Measurements from ENCODE around the gene ST3GAL3.

ST3GAL3 gene

DNA sequence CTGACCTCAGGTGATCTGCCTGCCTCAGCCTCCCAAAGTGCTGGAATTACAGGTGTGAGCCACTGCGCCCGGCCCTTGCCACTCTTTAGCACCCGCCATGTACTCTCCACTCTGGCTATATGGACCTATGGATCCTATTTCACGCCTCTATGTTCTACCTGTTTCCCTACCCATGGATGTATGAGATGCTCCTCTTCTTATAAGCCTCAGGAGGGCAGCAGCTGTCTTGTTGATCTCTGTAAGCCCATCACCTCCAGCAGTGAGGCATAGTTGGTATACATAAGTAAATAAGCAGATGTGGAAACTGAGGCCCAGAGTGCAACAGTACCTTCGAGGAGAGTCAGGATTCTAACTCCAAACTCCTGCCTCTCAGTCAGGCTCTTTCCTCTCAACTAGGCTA, 201.5 kb downstream of the ST3GAL3 start:
- Histone ChIP-seq H3K4me3 (ENCODE audit: low read length) (no peak overlapping the region), H3K4me1 (ENCODE audit: control insufficient read depth, insufficient read depth, low read length) (peaks cover 13% of the 10 kb centered on the region), H3K36me3 (ENCODE audit: control insufficient read depth, insufficient read depth, low read length, severe bottlenecking) (no peaks in the 10 kb centered on the region), H3K9ac (ENCODE audit: low read length) (no peak overlapping the region), H3K27me3 (replicated peaks; ENCODE audit: control insufficient read depth, insufficient read depth, low read length) (peaks cover 4% of the 10 kb centered on the region), H3K9me3 (ENCODE audit: control insufficient read depth, low read length) (no peaks in the 10 kb centered on the region)
- no peak for DNase-seq (ENCODE audit: low read depth)

GRCh38 chr1:43910343-43910742, 203.0 kb downstream of the ST3GAL3 start:
- Histone ChIP-seq H3K4me3 (ENCODE audit: low read length) (no peak overlapping the region), H3K36me3 (ENCODE audit: control insufficient read depth, insufficient read depth, low read length, severe bottlenecking) (no peaks in the 10 kb centered on the region)

DNA sequence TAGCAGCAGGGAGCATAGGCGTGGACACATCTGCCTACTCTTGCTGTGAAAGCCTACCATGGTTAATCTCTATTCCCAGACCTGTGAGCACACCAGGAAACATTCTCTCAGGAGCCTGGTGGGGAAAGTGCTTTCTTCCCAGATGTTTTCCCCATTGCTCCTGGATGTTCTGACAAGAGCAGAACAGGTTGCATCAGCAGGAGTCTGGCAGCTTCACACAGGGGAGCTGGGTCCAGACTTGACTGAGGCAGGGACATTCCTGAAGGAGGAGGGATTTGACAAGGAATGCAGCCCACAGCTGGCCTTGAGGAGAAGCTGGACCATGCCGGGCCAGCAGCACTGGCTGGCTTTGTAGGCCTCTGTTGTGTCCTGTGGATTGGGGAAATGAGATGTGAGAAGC, 205.3 kb downstream of the ST3GAL3 start:
- Histone ChIP-seq H3K9ac (ENCODE audit: low read length) (peak overlapping the region; percentile 14), H3K4me3 (ENCODE audit: low read length) (no peak overlapping the region), H3K9me3 (ENCODE audit: control insufficient read depth, low read length) (no peaks in the 10 kb centered on the region), H3K4me1 (ENCODE audit: control insufficient read depth, insufficient read depth, low read length) (peaks cover 20% of the 10 kb centered on the region), H3K36me3 (ENCODE audit: control insufficient read depth, insufficient read depth, low read length, severe bottlenecking) (no peaks in the 10 kb centered on the region), H3K27me3 (replicated peaks; ENCODE audit: control insufficient read depth, insufficient read depth, low read length) (no peaks in the 10 kb centered on the region)
- peak; percentile 86 for DNase-seq (ENCODE audit: low read depth)

More at GRCh38 chr1:43910343-43910742, 203.0 kb downstream of the ST3GAL3 start:
- DNase-seq (ENCODE audit: low read depth) = no peak
- H3K4me1 ChIP-seq (ENCODE audit: control insufficient read depth, insufficient read depth, low read length) = peaks cover 20% of the 10 kb centered on the region
- H3K9me3 ChIP-seq (ENCODE audit: control insufficient read depth, low read length) = no peaks in the 10 kb centered on the region
- no peaks in the 10 kb centered on the region for H3K27me3 ChIP-seq (replicated peaks; ENCODE audit: control insufficient read depth, insufficient read depth, low read length)
- no peak overlapping the region for H3K9ac ChIP-seq (ENCODE audit: low read length)

DNA sequence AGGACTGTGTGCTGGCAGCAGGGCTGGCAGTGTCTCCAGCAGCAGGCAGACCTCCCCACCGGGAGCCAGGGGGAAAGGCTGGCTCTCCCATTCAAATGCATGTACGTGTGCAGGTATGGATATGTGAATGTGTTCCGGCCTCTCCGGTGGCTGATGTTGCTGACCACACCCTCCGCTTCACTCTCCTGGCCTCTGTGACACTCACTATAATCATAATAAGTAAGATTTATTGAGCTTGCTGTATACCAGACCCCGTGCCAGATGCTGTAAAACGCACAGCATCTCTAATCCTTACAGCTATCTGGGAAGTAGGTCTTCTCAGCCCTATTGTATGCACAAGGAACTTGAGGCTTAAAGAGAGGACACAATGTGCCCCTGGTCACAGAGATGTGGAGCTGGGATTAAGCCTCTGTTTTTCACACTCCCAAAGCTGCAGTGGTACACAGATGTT, 205.7 kb downstream of the ST3GAL3 start:
- H3K9me3 ChIP-seq (ENCODE audit: control insufficient read depth, low read length) = no peaks in the 10 kb centered on the region
- H3K9ac ChIP-seq (ENCODE audit: low read length) = peak overlapping the region; percentile 14
- no peaks in the 10 kb centered on the region for H3K36me3 ChIP-seq (ENCODE audit: control insufficient read depth, insufficient read depth, low read length, severe bottlenecking)
- no peak overlapping the region for H3K4me3 ChIP-seq (ENCODE audit: low read length)
- H3K27me3 ChIP-seq (replicated peaks; ENCODE audit: control insufficient read depth, insufficient read depth, low read length) = no peaks in the 10 kb centered on the region
- DNase-seq (ENCODE audit: low read depth) = no peak
- peaks cover 20% of the 10 kb centered on the region for H3K4me1 ChIP-seq (ENCODE audit: control insufficient read depth, insufficient read depth, low read length)

DNA sequence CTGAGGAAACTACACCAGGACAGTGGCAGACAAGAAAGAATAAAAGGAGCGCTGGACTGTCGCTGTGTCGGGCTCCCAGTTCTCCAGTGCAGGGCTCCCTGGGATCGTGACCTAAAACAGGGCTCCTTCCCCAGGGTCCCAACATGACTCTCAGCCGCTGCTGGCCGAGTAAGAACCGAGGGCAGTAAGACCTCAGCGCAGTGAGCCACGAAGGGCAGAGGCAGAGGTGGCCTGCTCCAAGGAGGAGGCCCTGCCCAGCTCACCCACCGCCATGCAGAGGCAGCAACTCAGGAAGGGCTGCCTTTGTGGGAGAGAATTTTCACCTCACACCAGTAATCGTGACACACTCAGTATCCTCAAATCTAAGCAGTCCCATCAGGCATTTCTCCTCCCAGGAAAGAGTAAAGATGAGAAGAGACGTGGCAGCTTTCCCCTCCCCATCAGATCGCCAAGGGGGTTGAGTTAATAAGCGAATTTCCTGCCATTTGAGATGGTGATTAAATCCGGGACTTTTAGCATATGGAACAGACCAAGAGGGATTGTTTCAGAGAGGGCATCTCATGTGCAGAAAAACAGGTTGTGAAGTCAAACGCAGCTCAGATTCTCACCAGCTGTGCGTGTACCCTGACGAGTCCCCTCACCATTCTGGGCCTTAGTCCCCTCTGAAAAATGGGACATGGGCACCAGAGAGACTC, 206.5 kb downstream of the ST3GAL3 start:
- Histone ChIP-seq H3K9ac (ENCODE audit: low read length) (no peak overlapping the region), H3K27me3 (replicated peaks; ENCODE audit: control insufficient read depth, insufficient read depth, low read length) (no peaks in the 10 kb centered on the region), H3K36me3 (ENCODE audit: control insufficient read depth, insufficient read depth, low read length, severe bottlenecking) (no peaks in the 10 kb centered on the region), H3K9me3 (ENCODE audit: control insufficient read depth, low read length) (no peaks in the 10 kb centered on the region), H3K4me1 (ENCODE audit: control insufficient read depth, insufficient read depth, low read length) (peaks cover 20% of the 10 kb centered on the region), H3K4me3 (ENCODE audit: low read length) (no peak overlapping the region)
- DNase-seq (ENCODE audit: low read depth) = no peak

DNA sequence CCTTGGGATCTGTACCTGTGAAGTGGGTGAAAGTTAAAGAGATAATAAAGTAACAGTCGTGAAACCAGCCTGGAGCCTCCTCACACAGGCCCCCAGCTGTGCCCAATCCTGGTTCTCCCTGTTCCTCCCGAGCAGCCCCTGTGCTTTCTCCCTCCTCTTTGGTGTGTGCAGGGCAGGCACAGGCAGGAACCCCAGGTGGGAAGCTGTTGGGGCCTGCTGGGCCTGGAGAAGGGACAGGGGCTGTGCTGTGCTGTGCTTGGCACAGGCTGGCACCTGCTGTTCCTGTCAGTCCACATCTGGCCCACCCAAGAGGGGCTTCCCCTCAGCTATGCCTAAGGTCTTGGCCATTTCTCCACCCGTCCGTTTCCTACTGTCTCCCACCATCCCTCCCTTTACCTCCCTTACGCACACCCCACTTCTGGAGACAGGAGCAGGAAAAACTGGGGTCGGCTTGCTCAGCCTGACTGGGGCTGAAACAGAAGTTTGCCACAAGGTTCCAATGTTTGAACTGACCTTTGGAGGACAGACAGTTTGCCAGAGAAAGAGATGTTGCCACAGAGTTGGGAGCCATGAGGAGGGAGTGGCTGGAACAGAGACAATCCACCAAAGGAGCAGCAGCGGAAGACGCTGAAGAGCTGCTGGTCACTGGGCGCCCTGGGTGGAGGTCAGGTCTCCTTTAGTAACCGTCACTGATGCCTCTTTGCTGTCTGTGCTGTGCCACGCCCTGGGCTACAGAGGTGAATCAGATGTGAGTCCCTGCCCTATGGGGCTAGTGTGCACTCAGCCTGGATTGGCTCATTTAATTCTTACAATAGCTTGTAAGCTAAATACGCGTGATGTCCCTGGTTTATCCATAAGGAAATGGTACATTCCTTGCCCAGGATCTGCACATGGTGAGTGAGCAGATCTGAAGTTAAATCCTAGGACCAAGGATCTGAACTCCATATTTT, 207.5 kb downstream of the ST3GAL3 start:
- no peaks in the 10 kb centered on the region for H3K9me3 ChIP-seq (ENCODE audit: control insufficient read depth, low read length)
- peaks cover 20% of the 10 kb centered on the region for H3K4me1 ChIP-seq (ENCODE audit: control insufficient read depth, insufficient read depth, low read length)
- no peak for DNase-seq (ENCODE audit: low read depth)
- no peaks in the 10 kb centered on the region for H3K27me3 ChIP-seq (replicated peaks; ENCODE audit: control insufficient read depth, insufficient read depth, low read length)
- H3K36me3 ChIP-seq (ENCODE audit: control insufficient read depth, insufficient read depth, low read length, severe bottlenecking) = no peaks in the 10 kb centered on the region
- no peak overlapping the region for H3K4me3 ChIP-seq (ENCODE audit: low read length)
- H3K9ac ChIP-seq (ENCODE audit: low read length) = no peak overlapping the region

DNA sequence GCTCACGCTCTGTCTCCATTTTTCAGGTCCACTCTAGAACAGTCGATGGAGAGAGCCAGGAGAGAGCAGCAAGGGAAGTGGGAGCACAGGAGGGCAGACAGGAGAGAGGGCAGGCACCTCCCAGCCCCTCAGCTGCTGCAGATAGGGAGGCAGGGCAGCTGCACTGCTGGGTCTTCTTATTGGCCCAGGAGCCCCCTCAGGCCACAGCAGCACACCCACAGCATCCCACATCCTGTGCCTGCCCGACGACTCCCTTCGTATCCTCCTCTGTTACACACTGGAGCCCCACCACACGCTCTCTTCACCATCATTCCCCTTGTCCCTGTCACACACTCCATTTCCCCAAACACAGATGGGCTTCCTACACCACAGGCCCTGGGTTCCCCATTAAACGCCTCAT, 212.6 kb downstream of the ST3GAL3 start:
- Histone ChIP-seq H3K4me3 (ENCODE audit: low read length) (no peak overlapping the region), H3K36me3 (ENCODE audit: control insufficient read depth, insufficient read depth, low read length, severe bottlenecking) (no peaks in the 10 kb centered on the region), H3K9ac (ENCODE audit: low read length) (no peak overlapping the region), H3K27me3 (replicated peaks; ENCODE audit: control insufficient read depth, insufficient read depth, low read length) (no peaks in the 10 kb centered on the region), H3K4me1 (ENCODE audit: control insufficient read depth, insufficient read depth, low read length) (peaks cover 2% of the 10 kb centered on the region), H3K9me3 (ENCODE audit: control insufficient read depth, low read length) (no peaks in the 10 kb centered on the region)
- no peak for DNase-seq (ENCODE audit: low read depth)

- peaks cover 5% of the 10 kb centered on the region for H3K36me3 ChIP-seq (ENCODE audit: control insufficient read depth, insufficient read depth, low read length, severe bottlenecking)
- DNase-seq (ENCODE audit: low read depth) = no peak
- H3K9me3 ChIP-seq (ENCODE audit: control insufficient read depth, low read length) = no peaks in the 10 kb centered on the region
- no peaks in the 10 kb centered on the region for H3K27me3 ChIP-seq (replicated peaks; ENCODE audit: control insufficient read depth, insufficient read depth, low read length)
- no peak overlapping the region for H3K4me3 ChIP-seq (ENCODE audit: low read length)
- H3K9ac ChIP-seq (ENCODE audit: low read length) = no peak overlapping the region
- H3K4me1 ChIP-seq (ENCODE audit: control insufficient read depth, insufficient read depth, low read length) = no peaks in the 10 kb centered on the region
Observed at GRCh38 chr1:43921022-43921421, 213.7 kb downstream of the ST3GAL3 start.

DNA sequence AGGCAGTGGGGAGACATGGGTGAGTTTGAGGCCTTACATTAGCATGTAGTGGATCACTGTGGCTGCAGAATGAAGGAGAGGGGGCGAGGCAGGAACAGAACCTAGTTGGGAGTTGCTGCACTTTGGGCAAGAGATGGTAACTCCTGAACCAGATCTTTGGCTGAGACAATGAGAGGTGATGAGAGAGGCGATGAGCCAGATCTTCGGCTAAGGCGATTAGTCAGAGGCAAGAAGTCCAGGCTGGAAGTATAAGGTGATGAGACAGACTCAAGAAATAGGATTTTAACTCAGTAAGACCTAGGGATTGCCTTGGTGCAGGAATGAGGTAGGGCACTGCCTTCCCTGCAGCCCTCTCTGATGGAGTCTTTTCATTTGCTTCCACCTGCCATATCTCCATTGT, 217.2 kb downstream of the ST3GAL3 start:
- Histone ChIP-seq H3K4me1 (ENCODE audit: control insufficient read depth, insufficient read depth, low read length) (no peaks in the 10 kb centered on the region), H3K9ac (ENCODE audit: low read length) (no peak overlapping the region), H3K27me3 (replicated peaks; ENCODE audit: control insufficient read depth, insufficient read depth, low read length) (no peaks in the 10 kb centered on the region), H3K4me3 (ENCODE audit: low read length) (no peak overlapping the region), H3K36me3 (ENCODE audit: control insufficient read depth, insufficient read depth, low read length, severe bottlenecking) (peaks cover 5% of the 10 kb centered on the region), H3K9me3 (ENCODE audit: control insufficient read depth, low read length) (no peaks in the 10 kb centered on the region)
- no peak for DNase-seq (ENCODE audit: low read depth)

GRCh38 chr1:43925846-43926245, 218.5 kb downstream of the ST3GAL3 start:
- peaks cover 5% of the 10 kb centered on the region for H3K36me3 ChIP-seq (ENCODE audit: control insufficient read depth, insufficient read depth, low read length, severe bottlenecking)
- H3K27me3 ChIP-seq (replicated peaks; ENCODE audit: control insufficient read depth, insufficient read depth, low read length) = no peaks in the 10 kb centered on the region
- no peaks in the 10 kb centered on the region for H3K4me1 ChIP-seq (ENCODE audit: control insufficient read depth, insufficient read depth, low read length)
- H3K4me3 ChIP-seq (ENCODE audit: low read length) = no peak overlapping the region
- H3K9me3 ChIP-seq (ENCODE audit: control insufficient read depth, low read length) = no peaks in the 10 kb centered on the region
- DNase-seq (ENCODE audit: low read depth) = no peak
- H3K9ac ChIP-seq (ENCODE audit: low read length) = no peak overlapping the region

DNA sequence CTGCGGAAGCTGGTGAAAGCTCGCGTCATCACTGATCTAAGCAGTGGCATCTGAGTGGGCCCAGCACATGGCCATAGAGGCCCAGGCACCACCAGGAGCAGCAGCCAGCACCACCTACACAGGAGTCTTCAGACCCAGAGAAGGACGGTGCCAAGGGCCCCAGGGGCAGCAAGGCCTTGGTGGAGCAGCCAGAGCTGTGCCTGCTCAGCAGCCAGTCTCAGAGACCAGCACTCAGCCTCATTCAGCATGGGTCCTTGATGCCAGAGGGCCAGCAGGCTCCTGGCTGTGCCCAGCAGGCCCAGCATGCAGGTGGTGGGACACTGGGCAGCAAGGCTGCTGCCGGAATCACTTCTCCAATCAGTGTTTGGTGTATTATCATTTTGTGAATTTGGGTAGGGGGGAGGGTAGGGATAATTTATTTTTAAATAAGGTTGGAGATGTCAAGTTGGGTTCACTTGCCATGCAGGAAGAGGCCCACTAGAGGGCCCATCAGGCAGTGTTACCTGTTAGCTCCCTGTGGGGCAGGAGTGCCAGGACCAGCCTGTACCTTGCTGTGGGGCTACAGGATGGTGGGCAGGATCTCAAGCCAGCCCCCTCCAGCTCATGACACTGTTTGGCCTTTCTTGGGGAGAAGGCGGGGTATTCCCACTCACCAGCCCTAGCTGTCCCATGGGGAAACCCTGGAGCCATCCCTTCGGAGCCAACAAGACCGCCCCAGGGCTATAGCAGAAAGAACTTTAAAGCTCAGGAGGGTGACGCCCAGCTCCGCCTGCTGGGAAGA, 223.0 kb downstream of the ST3GAL3 start:
- H3K9ac ChIP-seq (ENCODE audit: low read length) = no peak overlapping the region
- H3K4me1 ChIP-seq (ENCODE audit: control insufficient read depth, insufficient read depth, low read length) = peaks cover 6% of the 10 kb centered on the region
- DNase-seq (ENCODE audit: low read depth) = no peak
- H3K9me3 ChIP-seq (ENCODE audit: control insufficient read depth, low read length) = no peaks in the 10 kb centered on the region
- peaks cover 5% of the 10 kb centered on the region for H3K36me3 ChIP-seq (ENCODE audit: control insufficient read depth, insufficient read depth, low read length, severe bottlenecking)
- H3K4me3 ChIP-seq (ENCODE audit: low read length) = no peak overlapping the region
- no peaks in the 10 kb centered on the region for H3K27me3 ChIP-seq (replicated peaks; ENCODE audit: control insufficient read depth, insufficient read depth, low read length)

All from adipocyte (in vitro differentiated cells).